SK-MEL-5 (cell line): ENCODE measurements around the gene EHD3. TPM values are rescaled to one million over a fixed set of nuclear protein-coding genes. Genes with fewer than 3 reads are reported as not detected.

ENCODE experiments used
- DNase-seq: peaks from one replicate; pipeline ENCODE4 v3.0.0-alpha.2; 2016; ENCODE audit warnings: low read depth, low spot score
- in situ Hi-C: cut with HindIII; loops from 2 replicates; pipeline ENCODE4 v1.10.0; 2016; ENCODE audit warnings: low sequenced_read_pairs, high pct_unique_total_duplicates, low pct_unique_long_range_greater_than_20kb
- total RNA-seq: library from RNA; depleted of rRNA; stranded (reverse); fragments of >200 nt; shearing (Covaris generic); gene quantifications from 2 replicates; pipeline ENCODE4 v1.2.3, GENCODE V29; 2014

EHD3 gene
- total RNA-seq, 1 experiment from 2014 or later, result 2.4 TPM

DNA sequence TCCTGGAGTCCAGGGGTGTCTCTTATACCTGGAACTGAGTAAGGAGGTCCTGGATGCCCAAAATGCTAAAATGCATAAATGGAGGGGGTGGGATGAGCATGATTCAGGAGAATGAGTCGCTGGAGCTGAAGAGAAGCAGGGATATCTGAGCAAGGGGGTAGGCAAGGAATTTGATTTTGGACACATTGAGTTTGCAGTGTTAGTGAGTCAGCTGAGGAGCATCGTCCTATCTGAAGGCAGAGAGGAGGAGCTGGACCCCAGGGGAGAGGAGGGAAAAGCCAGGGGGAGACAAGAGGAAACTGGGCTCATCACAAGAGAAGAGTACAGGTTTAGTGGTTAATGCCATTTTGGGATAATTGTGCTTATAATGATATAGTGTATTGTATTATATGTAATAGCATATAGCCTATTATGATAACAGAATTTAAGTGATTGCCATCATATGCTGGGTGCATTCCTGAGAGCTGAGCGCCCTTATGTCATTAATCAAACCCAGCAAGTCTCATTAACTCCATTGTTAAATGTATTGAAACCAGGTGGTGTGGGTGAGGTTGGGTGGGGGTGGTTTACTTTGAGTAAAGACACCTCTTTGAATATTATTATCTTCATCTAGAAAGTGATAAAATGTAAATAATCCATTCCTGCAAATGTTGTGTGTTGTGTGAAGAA, 12.4 kb downstream of the EHD3 start:
- in situ Hi-C loops, result no loop called here
- DNase-seq, result no peak

DNA sequence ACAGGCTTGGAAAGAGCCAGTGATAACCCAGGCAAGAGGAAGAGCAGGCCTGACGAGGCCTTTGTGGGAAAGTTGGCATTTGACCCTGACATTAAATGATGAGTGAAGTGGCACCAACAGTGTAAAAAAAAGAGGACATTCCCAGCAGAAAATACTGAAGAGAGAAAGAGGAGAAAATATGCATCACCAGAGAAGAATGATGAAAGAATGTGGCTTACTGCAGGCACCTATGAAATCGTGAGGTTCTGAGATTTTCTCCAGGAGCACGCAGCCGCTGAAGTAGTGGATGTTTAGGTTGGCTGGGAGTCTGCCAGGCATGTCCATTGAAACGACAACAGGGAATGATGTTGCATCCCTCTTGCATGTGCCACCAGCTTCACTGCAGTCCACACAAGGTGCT, 13.8 kb downstream of the EHD3 start:
- in situ Hi-C loops, result no loop called here
- DNase-seq, result no peak

DNA sequence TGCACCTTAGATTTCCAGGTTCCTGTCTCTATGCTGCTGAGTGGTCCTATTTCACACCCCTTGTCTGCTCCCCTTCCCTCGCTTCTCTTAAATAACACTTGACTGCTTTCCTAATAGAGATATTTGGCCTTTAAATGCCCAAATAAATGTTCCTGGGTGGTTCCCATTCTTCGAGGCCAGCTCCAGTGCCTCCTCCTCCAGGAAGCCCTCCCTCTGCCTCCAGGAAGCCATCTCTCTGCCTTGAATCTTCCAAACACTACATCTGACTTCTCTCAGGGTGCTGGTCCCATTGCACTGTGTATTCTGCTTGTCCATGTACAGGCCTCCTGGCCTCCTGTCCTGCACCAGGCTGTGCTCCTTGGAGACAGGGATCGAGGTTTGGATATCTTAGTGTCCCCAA, 14.2 kb downstream of the EHD3 start:
- in situ Hi-C loops, result no loop called here

DNA sequence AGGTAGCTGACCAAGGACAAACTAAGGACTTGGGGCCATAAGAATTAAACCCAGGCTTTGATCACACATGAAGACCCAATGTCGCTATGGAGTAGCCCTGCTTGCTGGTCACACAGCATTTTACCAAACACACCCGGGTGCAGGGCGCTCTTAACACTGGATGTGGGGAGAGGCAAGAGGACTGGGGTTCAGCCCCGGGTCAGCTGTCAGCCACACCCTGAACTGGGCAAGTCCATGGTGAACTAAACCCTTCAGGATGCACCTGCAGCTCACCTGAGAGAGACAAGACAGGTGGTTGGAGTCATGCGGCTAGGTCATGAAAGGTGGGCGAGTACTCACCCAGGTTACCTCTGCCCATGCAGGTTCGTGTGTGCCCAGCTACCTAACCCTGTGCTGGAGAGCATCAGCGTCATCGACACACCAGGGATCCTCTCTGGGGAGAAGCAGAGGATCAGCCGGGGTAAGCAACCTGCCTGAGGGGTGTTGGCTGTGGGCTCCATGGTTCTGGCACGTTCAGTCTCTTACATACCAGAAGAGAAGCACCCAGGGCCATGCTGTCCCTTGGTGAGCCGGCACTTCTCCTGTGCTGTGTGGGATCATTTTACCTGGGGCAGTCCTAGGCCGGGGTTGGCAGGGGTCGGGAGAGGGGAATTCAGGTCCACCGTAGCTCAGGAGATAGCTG, 15.2 kb downstream of the EHD3 start:
- in situ Hi-C loops, result no loop called here
- no peak for DNase-seq

More for the DNA sequence above, 14.2 kb downstream of the EHD3 start:
- DNase-seq, result no peak

DNA sequence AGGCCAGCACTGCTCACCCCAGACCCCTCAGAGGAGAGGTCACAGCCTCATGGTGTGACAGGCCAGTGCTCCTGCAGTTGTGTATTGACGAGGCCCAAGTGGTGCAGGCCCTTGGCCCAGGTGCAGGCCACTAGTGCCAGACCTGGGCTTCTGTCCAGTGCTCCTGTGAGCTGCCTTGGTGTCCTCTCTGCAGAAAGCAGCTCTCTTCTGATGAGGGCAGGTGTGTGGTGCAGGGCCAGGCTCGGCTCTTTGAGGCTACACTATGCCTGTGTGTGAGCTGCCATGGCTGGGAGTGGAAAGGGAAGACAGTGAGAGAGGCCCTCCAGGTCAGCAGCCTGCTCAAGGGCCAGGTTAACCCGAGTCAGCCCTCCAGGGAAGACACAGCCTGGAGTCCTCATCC, 17.1 kb downstream of the EHD3 start:
- in situ Hi-C loops, result no loop called here
- no peak for DNase-seq

GRCh38 chr2:31251851-31252250, 17.9 kb downstream of the EHD3 start:
- no peak for DNase-seq
- in situ Hi-C loops, result no loop called here

DNA sequence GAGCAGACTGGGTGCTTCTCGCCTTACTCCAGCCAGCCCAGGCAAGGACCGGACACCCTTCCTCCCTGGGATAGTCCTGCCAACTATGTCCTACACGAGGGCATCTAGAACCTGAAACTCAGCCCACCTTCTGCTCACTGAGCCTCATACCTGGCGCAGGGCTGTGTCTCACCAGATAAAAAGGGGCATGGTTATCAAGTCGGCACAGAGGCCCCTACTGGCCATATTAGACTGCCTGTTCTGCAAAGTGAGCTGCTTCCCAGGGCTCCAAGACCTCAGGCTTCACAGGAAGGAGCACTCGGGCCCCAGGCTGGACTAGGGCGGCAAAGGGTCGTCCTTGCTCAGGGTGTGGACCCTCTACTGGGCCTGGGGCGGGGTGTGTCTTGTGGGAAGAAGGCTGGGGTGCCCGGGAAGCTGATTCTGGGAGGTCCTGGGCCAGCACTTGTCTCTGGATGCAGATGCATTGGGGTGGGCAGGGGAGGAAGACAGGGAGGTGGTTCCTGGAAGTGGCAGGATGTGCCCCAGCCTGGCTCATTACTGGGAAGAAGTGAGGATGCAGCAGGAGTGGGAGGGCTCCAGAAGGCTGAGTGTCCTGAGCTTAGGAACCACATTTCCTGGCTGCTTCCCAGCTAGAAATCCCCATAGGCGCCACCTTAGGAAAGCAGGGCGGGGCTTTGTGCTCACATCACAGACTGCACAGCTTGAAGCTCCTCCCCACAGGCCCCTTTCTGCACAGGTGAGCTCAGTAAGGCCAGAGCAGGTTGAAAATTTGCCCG, 19.6 kb downstream of the EHD3 start:
- in situ Hi-C loops, result no loop called here
- DNase-seq, result no peak

- in situ Hi-C loops, result no loop called here
- DNase-seq, result no peak
These were observed 20.6 kb downstream of the EHD3 start for GRCh38 chr2:31254237-31255203.

DNA sequence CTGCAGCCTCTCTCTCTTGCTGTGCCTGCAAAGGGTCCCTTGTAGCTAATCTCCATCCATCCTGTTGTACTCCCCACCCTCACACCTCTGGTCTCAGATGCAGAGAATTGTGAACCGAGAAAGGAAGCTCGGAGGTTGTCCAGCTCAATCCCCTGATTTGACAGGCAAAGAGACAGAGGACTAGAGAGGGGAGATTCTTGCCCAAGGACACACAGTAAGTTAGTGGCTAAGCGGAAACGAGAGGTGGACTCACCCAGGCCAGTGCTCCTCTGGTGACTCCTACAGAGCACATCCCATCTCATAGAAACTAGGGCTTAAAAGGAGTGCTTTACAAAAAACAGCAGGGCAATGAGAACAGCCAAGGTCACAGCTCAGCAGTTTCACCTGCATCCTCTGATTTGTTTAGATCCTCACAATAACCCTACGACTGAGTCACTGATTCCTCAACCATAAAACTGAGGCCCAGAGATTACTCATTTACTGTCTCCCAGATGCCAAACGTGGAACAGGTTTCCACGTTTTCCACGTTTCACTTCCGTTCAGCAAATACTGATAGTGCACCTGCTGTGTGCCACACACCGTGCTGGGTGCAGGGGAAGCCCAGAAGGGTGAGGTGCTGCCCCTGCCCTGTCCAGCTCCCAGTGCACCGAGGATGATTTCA, 22.1 kb downstream of the EHD3 start:
- no peak for DNase-seq
- in situ Hi-C loops, result no loop called here

DNA sequence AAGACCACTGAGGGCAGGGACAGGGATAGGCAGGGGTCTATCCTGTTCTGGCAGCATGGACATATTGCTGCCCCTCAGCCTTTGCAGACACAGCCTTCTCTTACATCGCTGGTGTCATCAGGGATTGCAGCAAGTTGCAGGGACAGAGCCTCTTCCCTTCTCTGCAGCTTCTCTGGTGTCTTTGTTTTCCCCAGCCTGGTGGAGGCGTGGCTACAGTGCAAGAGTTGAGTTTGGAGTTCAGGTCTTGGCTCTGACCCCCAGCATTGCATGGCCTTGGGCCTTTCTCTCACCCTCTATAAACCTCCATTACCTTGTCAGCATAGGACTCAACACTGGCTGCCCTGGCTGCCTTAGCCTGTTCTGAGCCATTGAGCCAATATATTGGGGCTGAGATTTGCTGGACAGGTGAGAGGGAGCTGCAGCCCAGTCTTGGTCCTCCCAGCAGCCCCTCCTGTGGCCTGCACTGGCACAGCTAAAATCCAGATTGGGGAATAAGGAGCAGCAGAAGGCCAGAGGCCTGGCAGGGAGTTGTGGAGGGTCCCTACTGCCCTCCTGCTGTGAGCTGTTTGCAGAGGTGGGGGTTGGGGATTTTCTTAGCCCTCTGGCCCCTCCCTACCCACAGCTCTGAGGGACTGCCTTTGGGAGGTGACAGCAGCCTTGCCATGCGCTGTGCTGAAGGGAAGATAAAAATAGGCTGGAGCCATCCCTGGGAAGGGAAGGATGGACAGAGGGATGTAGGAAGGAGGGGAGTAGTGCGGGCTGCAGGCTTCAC, 22.8 kb downstream of the EHD3 start:
- in situ Hi-C loops, result no loop called here
- no peak for DNase-seq

GRCh38 chr2:31258351-31258750, 24.4 kb downstream of the EHD3 start:
- in situ Hi-C loops, result no loop called here
- DNase-seq, result no peak

- no peak for DNase-seq
- in situ Hi-C loops, result no loop called here
These were observed 25.1 kb downstream of the EHD3 start for GRCh38 chr2:31259075-31259474.

GRCh38 chr2:31260870-31261269, 26.9 kb downstream of the EHD3 start:
- DNase-seq, result no peak
- in situ Hi-C loops, result no loop called here

DNA sequence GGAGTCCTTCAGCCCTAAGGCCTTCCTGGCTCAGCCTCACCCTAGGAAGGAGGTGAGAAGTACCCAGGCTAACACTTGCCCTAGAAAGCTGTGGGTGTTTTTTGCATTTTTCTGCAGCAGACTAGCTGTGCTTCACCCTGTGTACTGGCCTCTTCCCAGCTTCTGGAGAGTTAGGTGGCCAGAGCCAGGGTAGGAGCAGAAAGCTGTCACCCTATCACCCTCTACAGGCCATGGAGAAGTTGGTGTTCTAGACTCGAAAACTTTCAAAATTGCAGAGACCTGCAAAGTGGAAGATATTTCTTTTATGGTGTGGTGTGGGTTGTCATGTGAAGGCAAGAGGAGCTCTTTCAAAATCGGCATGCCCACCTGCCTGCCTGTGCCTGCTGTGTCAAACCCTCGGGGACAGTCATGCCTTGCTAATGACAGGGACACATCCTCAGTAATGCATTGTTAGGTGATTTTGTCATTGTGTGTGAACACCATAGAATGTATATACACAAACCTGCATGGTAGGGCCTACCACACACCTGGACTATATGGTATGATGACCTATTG, 29.8 kb downstream of the EHD3 start:
- in situ Hi-C loops, result no loop called here

GRCh38 chr2:31265234-31265633, 31.3 kb downstream of the EHD3 start:
- no peak for DNase-seq
- in situ Hi-C loops, result no loop called here

More for the DNA sequence above, 29.8 kb downstream of the EHD3 start:
- DNase-seq, result no peak

- in situ Hi-C loops, result no loop called here
- no peak for DNase-seq
These were observed 32.9 kb downstream of the EHD3 start for GRCh38 chr2:31266804-31267203.
